ENCODE measurements around the gene RPAP3. TPM values are rescaled to one million over a fixed set of nuclear protein-coding genes. Genes with fewer than 3 reads are reported as not detected.
A peak's percentile ranks its signal among the peaks of the same experiment; 100 is the strongest.

The RPAP3 gene
- total and polyA plus RNA-seq, 9 of the 15 experiments (the other 6 are each of a cell fraction or from before 2014, with no cell fraction given): 40.0 to 92.1 (median 54.1) TPM

- peak in 2 of 3 experiments; percentile 15 to 69 for TF ChIP-seq YY1 (IDR thresholded peaks at IDR 0.05; ENCODE audit: borderline replicate concordance in 1 of 3, control insufficient read depth in 1 of 3, extremely low read depth in 1 of 3, insufficient read depth in 3 of 3, insufficient read length in 1 of 3, insufficient replicate concordance in 2 of 3, low read depth in 1 of 3, low read length in 2 of 3)
- TF ChIP-seq NELFE (IDR thresholded peaks at IDR 0.05; ENCODE audit: insufficient read depth, insufficient read length): no peak
- TF ChIP-seq MBD2 (IDR thresholded peaks at IDR 0.05; ENCODE audit: borderline replicate concordance, low read depth): peak; percentile 69; the same call in 1 of the 2 replicates
- peak; percentile 58 for TF ChIP-seq REST (IDR thresholded peaks at IDR 0.05; ENCODE audit: borderline replicate concordance)
- TF ChIP-seq REST (CRISPR knock-in tag; IDR thresholded peaks at IDR 0.05; ENCODE audit: low read depth): peak; percentile 49; the same call in 1 of the 2 replicates
- no peak for TF ChIP-seq ZNF699 (CRISPR knock-in tag; IDR thresholded peaks at IDR 0.05; ENCODE audit: insufficient replicate concordance)
- peak; percentile 47 for TF ChIP-seq MTA2 (IDR thresholded peaks at IDR 0.05; ENCODE audit: low read depth)
- TF ChIP-seq SMAD2 (IDR thresholded peaks at IDR 0.05; ENCODE audit: low read depth, low read length): no peak
- no peak for TF ChIP-seq HDAC6 (IDR thresholded peaks at IDR 0.05; ENCODE audit: low read depth, low read length)
- no peak for TF ChIP-seq ZNF280A (IDR thresholded peaks at IDR 0.05; ENCODE audit: low read depth, partially characterized antibody)
- no peak for TF ChIP-seq RFX5 (IDR thresholded peaks at IDR 0.05; ENCODE audit: low read depth, low read length)
- peak in 1 of 2 experiments; percentile 73; a peak in 3 of 4 replicates for TF ChIP-seq MNT (conservative IDR thresholded peaks at IDR 0.05)
- peak; percentile 67 for TF ChIP-seq FIP1L1 (IDR thresholded peaks at IDR 0.05; ENCODE audit: low read depth, low read length, poor library complexity, severe bottlenecking)
- peak; percentile 32; the same call in 1 of the 2 replicates for TF ChIP-seq NFATC3 (IDR thresholded peaks at IDR 0.05)
Observed at GRCh38 chr12:47705566-47706425, at the start of gene RPAP3 (continued).

Measured in K562 (cell line).